HTR-8/SVneo (cell line): ENCODE data around the gene PPAN.

ENCODE experiments used
- DNase-seq: peaks from one replicate; pipeline ENCODE4 v3.0.0; 2011; ENCODE audit warnings: low spot score, mixed read lengths; ENCODE audit not compliant: insufficient read length
- FAIRE-seq: peaks from 2 replicates; lab custom pipeline; 2011; peaks lifted over from hg19 to GRCh38; lab: Jason Lieb, UNC

The PPAN gene

DNA sequence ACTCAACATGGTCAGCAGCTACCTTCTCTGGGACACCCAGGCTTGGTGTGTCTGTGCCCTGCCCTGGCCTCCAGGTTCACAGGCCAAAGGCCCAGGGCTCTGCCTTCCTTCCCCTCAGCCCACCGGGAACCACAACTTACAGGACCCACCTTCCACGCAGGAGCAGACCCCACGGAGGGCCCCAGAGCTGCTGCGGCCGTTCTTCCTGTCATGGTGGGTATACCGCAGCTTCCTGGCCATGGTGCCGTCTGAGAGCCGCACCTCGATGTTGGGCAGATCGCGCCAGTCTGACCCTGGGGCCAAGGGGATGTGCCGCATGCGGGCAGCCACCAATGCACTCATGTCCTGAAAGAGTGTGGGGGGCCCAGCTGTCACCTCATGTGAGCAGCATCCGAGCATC lies 30.8 kb downstream of the PPAN start:
- DNase-seq (no peak), FAIRE-seq (no peak)

DNA sequence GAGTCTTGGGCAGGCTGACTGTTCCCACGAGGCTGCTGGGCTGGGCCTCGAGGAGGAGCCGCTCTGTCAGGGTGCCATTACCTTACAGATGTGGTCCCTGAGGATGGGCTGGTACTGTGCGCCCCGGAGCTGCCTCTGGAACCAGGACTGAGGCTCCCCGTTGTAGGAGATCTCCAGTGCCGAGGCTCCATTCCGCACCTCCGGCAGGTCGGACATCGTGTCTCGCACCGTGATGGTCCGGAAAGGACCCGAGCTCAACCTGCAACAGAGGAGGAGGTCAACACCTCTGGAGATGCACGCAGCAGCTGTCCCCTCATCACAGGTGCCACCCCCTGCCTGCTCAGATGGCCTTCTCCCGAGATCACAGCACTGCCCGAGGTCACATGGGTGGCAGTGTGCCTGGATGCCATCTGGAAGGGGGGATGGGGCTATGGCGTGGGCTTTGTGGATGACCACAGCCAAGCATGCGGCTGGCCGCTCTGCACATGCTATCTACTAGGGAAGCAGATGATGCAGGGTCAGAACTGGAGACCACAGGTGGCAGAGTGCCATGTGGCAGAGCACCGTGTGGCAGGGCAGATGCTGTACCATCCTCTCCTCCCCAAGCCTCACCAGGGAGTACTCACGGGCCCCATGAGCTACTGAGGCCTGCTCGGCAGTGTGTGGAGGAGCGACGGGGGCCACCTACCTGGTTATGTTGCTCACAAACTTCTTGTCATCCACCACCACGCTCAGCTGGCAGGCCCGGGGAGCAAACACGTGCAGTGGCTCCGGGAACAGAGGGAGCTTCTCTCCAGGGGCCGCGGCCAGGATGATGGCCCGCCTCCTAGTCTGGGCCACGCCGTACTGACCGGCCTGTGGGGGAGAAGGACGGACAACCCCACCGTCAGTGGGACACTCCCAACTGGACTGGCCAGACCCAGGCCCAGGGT lies 31.9 kb downstream of the PPAN start:
- FAIRE-seq = no peak
- no peak for DNase-seq

DNA sequence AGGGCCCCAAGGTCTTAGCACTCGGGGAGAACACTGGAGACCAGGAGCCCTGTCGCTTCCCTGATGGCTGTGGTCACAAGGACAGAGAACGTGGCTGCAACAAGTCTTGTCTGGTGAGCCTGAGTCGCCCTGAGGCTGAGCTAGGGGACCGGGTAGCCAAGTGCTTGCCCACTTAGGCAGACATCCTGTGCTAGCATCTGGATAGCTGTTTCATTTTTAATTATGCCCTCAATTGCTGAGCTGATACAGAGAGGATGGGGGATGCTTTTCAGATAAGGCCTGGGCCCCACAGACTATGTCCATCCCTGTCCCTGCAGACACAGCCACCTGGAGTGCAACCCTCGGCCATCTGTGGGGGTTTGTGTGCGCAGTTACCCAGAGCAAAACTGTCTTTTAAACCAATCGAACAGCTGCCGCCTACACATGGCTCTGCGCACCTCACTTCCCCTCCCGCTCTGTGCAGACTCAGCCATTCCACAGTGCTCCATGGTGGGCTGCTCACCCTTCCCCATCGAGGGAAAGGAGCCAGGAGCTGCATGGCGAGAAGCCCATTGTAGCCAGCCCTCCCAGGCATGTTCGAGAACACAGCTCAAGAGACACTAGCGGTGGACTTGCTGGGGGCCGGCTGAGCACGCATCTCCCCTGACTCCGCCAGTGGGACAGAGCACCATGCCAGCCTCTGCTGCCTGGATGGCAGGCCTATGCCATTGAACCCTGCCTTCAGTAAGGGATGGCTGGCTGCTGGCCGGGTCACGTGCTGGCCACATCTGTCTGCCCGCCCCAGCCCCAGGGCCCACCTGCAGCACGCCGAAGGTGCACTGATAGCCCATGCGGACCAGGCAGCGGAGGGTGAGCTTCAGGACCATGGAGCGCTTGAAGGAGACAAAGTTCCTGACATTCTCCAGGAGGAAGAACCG lies 33.0 kb downstream of the PPAN start:
- DNase-seq = no peak
- no peak for FAIRE-seq

DNA sequence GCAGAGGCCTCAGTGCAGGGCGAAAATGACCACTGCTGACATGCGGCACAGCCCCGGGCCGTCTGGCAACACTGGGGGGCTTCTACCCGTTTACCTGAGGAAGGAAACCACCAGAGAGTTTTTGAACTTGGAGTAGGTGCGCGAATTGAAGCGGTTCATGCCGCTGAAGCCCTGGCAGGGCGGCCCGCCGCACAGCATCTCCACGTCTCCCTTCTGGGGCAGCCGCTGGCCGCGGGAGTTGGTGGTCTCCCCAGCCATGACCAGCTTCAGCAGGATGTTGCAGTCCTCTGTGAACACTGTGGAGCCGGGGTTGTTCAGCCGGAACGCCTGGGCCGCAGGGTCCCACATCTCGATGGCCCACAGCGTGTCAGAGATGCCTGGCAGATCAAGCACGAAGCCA lies 33.8 kb downstream of the PPAN start:
- DNase-seq (no peak), FAIRE-seq (no peak)

DNA sequence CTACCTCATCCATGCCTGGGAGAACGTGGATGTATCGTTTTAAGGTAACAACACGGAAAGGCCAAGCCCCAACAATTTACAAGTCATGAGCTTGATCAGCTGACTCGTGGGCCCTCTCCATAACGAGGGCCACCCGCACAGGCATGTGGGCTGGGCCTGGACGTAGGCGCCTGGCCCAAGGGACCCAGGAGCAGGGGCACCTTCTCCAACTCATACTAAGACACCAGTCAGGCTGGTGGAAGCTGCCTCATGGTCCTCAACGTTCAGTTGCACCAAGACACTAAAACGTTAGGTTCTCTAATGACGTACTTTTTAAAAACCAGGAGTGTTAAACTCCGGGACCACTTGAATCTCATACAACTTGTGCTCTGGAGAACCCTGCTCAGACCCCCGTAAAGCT lies 35.3 kb downstream of the PPAN start:
- no peak for FAIRE-seq

DNA sequence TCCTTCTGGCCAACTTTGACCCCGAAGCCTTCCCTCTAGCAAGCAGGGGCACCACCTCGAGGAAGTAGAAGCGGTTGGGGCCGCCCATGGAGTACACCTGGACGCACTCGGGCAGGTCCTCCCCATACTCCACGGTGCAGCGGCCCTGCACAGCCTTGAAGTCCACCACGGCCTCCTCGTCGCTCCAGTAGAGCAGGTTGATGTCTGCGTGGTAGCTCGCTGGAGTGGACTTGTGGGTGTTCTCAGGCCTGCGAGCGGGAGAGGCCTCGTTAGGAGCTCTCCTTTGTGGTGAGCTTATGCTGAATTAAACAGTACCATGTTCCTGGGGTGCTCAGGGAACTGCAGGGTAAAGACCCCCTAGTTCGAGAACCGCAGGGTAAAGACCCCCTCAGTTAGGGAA lies 35.8 kb downstream of the PPAN start:
- DNase-seq (no peak), FAIRE-seq (no peak)

More for the DNA sequence above, 35.3 kb downstream of the PPAN start:
- DNase-seq = no peak

DNA sequence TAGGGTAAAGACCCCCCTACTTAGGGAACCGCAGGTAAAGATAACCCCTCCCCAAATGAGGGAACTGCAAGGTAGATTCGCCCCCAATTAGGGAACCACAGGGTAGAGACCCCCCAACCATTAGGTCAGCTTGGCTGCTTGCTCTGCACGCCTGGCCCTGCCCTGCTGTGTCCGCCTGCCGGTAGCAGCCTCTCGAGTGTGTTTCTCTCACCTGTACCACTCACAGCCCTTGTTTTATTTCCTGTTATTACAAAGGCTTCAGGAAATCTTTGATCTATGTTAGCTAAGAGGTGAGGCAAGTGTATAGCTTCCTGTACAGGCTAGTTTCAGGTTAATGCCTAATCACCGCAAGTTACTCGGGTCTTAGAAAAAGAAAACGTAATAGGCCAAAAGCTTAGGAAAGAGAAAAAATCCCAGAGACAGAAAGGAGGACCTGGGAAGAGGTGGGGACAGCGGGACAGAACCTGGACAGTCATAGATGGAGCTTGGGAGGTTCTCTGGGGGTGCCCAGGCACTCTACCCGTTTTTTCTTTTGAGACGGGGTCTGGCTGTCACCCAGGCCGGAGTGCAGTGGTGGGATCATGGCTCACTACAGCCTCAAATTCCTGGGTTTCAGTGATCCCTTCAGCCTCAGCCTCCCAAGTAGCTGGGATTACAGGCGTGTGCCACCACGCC lies 36.7 kb downstream of the PPAN start:
- DNase-seq (no peak), FAIRE-seq (no peak)

DNA sequence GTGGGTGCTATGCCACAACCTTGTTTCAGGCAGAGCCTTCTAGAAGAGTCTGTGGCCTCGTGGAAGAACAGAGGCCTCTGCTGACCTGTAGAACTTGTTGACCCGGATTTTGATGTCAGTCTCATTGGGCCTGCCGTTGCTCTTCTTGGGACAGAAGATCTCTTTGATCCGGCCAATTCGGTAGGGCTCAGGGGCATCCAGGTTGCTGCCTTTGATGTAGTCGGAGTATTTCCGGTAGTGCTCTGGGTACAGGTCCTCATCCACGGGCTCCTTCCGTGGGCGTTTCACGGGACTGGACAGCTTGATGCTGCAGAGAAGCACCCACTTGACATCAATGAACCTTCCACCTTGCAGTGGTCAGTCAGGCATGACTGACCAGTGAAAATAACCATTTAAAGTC lies 37.5 kb downstream of the PPAN start:
- no peak for FAIRE-seq
- DNase-seq = no peak

DNA sequence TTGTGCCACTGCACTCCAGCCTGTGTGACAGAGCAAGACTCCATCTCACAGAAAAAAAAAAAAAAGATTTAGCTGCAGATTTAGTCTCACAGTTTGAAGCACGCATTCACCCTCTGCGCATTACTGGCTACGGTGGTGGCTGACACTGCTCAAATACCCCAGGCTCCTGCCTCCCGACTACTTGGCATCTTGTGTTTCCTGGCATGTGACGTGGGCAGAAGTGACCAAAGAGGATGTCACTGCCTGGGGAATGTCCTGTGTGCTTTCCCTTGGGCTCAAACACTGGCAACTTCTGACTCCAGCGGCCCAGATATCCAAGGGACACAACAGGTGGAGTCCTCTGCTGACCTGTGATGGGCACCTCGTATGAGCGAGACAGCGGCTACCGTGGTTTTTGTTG lies 38.2 kb downstream of the PPAN start:
- FAIRE-seq = no peak

DNA sequence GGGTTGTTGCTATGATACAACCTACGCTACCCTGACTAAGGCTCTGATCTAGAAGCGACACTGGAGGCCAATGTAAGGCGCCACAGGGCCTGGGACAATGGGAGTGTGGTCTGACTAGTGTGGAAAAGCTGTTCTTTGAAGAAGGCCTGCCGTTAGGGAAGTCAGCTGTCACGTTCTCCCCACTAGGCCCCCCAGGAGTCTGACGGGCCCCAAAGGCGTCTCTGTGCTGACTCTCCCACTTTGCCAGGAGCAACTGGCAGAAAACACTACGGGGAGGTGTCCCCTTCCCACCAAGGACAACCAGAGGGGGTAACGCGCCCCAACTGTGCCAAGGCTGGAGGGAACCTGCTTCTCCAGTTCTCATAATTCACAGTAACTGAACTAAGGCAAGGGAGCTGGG lies 38.9 kb downstream of the PPAN start:
- FAIRE-seq (no peak), DNase-seq (no peak)

More for the DNA sequence above, 38.2 kb downstream of the PPAN start:
- DNase-seq = no peak

DNA sequence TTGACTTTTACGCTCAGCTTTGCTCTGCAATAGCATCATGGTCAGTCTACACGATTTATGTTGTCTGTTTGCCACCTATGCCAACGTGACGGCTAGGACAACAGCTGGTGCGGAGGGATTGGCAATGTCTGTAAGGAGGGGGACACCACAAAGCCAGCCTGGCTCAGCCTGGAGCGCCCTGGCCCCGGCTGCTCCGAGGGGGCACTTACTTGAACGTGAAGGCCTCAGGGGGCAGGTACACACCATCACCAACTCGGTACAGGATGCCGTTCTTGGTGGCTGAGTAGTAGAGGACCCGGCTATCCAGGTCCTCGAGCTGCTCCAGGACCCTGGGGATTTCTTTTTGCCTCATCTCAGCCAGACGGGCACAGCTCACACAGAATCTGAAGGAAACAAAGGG lies 40.0 kb downstream of the PPAN start:
- DNase-seq (no peak), FAIRE-seq (no peak)

DNA sequence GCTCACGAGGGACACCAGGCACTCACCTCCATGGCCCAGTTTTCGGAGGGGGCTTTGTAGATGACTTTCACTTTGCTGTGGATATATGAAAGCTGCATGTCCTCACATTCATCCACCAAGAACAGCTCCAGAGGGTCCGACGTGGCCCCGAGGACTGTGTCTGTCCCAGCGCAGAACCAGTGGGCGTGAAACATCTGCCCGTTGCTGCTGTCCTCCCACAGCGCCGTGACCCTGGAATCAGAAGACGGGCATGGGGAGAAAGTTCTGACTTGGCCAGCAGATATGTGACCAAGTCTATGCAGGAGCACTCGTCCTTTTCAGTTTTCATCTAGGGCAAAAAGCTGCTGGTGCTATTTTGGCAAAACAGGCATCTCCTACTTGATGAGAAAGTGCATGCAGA lies 43.3 kb downstream of the PPAN start:
- no peak for DNase-seq
- no peak for FAIRE-seq

DNA sequence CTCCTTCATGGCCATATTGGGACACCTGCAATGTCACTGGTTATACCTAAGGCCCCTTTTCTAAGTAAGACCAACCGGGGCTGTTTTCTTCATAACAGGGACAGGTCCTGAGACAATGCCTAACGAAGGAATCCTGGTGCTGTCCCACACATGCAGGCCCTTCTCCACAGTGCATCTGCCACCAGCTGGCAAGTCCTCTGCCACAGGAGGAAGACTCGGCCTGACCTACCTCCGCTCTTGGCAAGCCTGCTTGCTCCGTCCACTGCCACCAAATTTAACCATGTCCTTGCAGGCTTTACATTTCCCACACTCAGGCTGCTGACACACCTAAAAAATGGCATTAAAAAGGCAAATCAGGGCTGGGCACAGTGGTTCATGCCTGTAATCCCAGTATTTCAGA lies 45.4 kb downstream of the PPAN start:
- DNase-seq (no peak), FAIRE-seq (no peak)

DNA sequence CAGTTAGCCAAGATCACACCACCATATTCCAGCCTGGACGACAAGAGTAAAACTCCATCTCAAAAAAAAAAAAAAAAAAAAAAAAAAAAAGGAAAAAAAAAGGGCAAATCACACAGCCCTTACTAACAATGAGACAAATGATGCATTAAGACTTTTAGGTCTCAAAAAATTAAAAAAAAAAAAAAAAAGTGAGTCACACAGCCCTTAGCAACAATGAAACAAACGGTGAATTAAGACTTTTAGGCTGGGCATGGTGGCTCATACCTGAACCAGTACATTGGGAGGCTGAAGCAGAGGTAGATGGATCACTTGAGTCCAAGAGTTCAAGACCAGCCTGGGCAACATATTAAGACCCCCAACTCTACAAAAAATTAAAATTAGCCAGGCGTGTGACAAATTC lies 45.9 kb downstream of the PPAN start:
- DNase-seq (no peak), FAIRE-seq (no peak)

DNA sequence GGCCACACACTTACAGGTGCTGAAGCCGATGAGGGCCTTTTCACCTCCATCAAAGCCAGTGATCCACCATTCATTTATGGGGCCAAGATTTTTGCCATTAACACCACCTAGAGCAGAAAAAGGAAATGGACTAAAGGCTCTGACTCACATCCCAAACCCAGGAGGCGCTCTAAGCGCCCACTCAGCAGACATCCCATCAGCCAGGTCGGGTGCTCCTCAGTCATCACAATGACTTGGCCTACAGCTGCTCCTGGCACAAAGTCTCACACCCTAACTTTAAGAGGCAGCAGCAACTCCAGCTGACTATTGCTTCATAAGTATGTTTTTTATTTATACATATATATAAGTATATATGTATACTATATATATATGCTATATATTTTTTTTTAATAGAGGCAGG lies 49.7 kb downstream of the PPAN start:
- DNase-seq = no peak
- no peak for FAIRE-seq

DNA sequence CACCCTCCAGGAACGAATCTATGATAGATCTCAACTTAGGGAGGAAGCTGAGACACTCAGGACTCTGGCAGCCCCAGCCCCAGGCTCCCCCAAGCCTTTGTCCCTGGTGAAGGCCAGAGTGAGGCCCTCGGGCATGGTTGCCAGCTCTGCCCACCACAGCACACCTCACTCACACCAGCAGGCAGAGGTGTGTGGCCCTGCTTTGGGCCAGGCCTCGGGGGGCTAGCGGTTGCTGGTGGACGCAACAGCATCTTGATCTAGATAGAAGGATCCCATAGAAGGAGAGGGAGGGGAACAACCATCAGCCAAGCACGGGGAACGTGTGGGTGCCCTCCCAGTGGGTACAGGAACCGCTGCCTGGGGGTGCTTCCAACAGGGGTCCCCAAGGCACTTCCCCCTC lies 51.9 kb downstream of the PPAN start:
- no peak for FAIRE-seq
- no peak for DNase-seq

DNA sequence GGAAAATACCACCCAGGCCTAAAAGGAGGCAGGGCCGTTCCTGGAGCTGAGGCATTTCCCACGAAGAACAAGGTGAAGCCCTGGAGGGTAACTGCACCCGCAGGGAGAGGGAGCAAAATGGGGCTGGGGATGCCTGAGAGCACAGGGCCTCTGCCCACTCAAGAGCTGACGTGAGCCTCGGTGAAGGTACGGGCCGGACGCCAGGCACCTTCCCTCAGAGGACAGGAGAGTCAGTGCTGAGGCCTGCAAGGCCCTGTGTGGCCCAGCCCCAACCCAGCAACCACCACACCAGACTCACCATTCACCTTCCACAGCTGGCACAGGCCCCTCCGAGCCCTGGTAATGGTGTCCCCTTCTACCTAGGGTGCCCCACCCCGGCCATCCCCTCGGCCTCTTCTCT lies 52.3 kb downstream of the PPAN start:
- FAIRE-seq (no peak), DNase-seq (no peak)

DNA sequence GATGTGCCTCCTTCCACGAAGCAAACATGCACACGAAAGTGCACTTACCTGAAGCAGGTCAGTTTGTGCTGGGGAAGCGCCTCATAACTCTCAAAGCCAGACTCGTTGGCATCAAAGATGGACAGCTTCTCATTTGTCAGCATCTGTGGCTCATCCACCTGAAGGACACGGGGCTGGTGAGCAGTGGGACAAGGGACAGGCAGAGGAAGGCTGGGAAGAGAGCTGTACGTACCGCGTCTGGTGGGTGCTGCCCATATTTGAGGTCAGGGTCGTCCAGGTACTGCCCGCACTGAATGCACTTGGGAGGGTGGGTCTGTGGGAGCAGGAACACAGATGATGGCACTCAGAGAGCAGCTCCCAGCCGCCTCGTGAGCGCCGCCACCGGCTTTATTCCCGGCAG lies 53.4 kb downstream of the PPAN start:
- no peak for DNase-seq
- FAIRE-seq = no peak
